GM21786 (cell line): ENCODE measurements around the gene NOXO1.

ENCODE experiments used
- ATAC-seq: cut with Tn5 transposase; IDR thresholded peaks from one replicate; pipeline ENCODE4 v1.9.1; 2021; ENCODE audit not compliant: unreplicated experiment

NOXO1 gene

GRCh38 chr16:1998360-1998835, 17.1 kb upstream of the NOXO1 start:
- no peak for ATAC-seq

- no peak for ATAC-seq
Observed at GRCh38 chr16:1997494-1998359, 16.5 kb upstream of the NOXO1 start.

GRCh38 chr16:1993731-1994131, 12.5 kb upstream of the NOXO1 start:
- ATAC-seq: no peak

- ATAC-seq: no peak
Observed at GRCh38 chr16:1992704-1993317, 11.5 kb upstream of the NOXO1 start.

- ATAC-seq: peak; percentile 44
Observed at GRCh38 chr16:1991948-1992703, 10.9 kb upstream of the NOXO1 start.

- ATAC-seq: no peak
Observed at GRCh38 chr16:1991588-1991947, 10.3 kb upstream of the NOXO1 start.

GRCh38 chr16:1991135-1991551, 9.9 kb upstream of the NOXO1 start:
- no peak for ATAC-seq

GRCh38 chr16:1990351-1991134, 9.3 kb upstream of the NOXO1 start:
- no peak for ATAC-seq

GRCh38 chr16:1990101-1990350, 8.8 kb upstream of the NOXO1 start:
- no peak for ATAC-seq

GRCh38 chr16:1989209-1990100, 8.2 kb upstream of the NOXO1 start, which contains the start of gene SYNGR3:
TSS of gene SYNGR3 (plus strand) at chr16:1989970. CDS start at chr16:1990103, 133 bp downstream.
- no peak for ATAC-seq

- ATAC-seq: no peak
Observed at GRCh38 chr16:1987198-1987597, 5.9 kb upstream of the NOXO1 start.

- ATAC-seq: no peak
Observed at GRCh38 chr16:1985466-1986150, 4.3 kb upstream of the NOXO1 start.

- peak; percentile 3 for ATAC-seq
Observed at GRCh38 chr16:1984347-1985225, 3.3 kb upstream of the NOXO1 start.

- ATAC-seq: peak; percentile 79
Observed at GRCh38 chr16:1983544-1984346, 2.5 kb upstream of the NOXO1 start, which contains the start of gene GFER. TSS of gene GFER (plus strand) at chr16:1984193. CDS start at chr16:1984219, 26 bp downstream.

GRCh38 chr16:1982991-1983543, 1.8 kb upstream of the NOXO1 start:
- no peak for ATAC-seq

GRCh38 chr16:1982013-1982433, 754 bp upstream of the NOXO1 start:
- no peak for ATAC-seq

GRCh38 chr16:1980770-1981087, 540 bp downstream of the NOXO1 start:
- no peak for ATAC-seq
